Liver (tissue), 3 donors: ENCODE results near the gene MAD2L2.

ENCODE experiments used
- FOXA1 ChIP-seq: IDR thresholded peaks from 2 replicates; pipeline ENCODE4 v1.6.1; 2016; ENCODE audit warnings: antibody characterized with exemption
- NR2F2 ChIP-seq: IDR thresholded peaks from 2 replicates; pipeline ENCODE4 v1.6.1; 2016; ENCODE audit warnings: antibody characterized with exemption
- RAD21 ChIP-seq, 2 donors: IDR thresholded peaks; 2 replicates each; pipeline ENCODE4 v1.6.1; 2016; ENCODE audit warnings: antibody characterized with exemption in 2 of 2, mild to moderate bottlenecking in 2 of 2
- SP1 ChIP-seq: IDR thresholded peaks from 2 replicates; pipeline ENCODE4 v1.6.1; 2018; ENCODE audit warnings: antibody characterized with exemption, mild to moderate bottlenecking
- TAF1 ChIP-seq: conservative IDR thresholded peaks from 2 replicates; pipeline ENCODE4 v1.6.1; 2016; ENCODE audit warnings: antibody characterized with exemption, mild to moderate bottlenecking
- YY1 ChIP-seq: IDR thresholded peaks from 2 replicates; pipeline ENCODE4 v1.6.1; 2016; ENCODE audit warnings: antibody characterized with exemption, mild to moderate bottlenecking
- TF ChIP-seq, protein P1 (sequence below): fragments of 150-350 bp; IDR thresholded peaks from 2 replicates; pipeline ENCODE4 v1.5.1; 2017; ENCODE audit warnings: improper control_type of control experiment, low read depth, low read length; ENCODE audit not compliant: missing input control
- TF ChIP-seq, protein P2 (sequence below): IDR thresholded peaks from 2 replicates; pipeline ENCODE4 v1.6.1; 2016; ENCODE audit warnings: antibody characterized with exemption
- TF ChIP-seq, protein P3 (sequence below): IDR thresholded peaks from 2 replicates; pipeline ENCODE4 v1.6.1; 2016; ENCODE audit warnings: antibody characterized with exemption
- donor health status: healthy.
- donor health status: healthy.

DNA sequence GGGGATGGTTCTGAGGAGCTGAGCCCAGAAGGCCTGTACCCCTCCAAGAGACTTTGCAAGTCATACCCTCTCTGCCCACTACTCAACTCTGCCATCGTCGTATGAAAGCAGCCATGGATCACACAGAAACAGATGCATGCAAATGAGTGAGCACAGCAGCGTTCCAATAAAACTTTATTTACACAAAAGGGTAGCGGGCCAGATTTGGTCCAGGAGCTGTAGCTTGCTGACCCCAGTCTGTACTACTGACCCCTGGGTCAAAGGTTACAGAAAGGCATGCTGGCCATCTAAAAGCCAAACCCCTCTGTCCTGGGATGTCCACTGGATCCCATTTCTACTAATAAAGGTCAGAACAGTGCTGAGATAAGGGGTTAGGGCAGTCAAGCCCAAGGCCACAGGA is 46.2 kb upstream of the MAD2L2 start:
- TF ChIP-seq, protein P1, sequence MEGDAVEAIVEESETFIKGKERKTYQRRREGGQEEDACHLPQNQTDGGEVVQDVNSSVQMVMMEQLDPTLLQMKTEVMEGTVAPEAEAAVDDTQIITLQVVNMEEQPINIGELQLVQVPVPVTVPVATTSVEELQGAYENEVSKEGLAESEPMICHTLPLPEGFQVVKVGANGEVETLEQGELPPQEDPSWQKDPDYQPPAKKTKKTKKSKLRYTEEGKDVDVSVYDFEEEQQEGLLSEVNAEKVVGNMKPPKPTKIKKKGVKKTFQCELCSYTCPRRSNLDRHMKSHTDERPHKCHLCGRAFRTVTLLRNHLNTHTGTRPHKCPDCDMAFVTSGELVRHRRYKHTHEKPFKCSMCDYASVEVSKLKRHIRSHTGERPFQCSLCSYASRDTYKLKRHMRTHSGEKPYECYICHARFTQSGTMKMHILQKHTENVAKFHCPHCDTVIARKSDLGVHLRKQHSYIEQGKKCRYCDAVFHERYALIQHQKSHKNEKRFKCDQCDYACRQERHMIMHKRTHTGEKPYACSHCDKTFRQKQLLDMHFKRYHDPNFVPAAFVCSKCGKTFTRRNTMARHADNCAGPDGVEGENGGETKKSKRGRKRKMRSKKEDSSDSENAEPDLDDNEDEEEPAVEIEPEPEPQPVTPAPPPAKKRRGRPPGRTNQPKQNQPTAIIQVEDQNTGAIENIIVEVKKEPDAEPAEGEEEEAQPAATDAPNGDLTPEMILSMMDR, result no peak
- TF ChIP-seq YY1, result no peak
- no peak for TF ChIP-seq RAD21 (IDR thresholded peaks at IDR 0.05)
- TF ChIP-seq TAF1, result no peak
- no peak for TF ChIP-seq NR2F2
- TF ChIP-seq SP1, result no peak
- TF ChIP-seq, protein P2, sequence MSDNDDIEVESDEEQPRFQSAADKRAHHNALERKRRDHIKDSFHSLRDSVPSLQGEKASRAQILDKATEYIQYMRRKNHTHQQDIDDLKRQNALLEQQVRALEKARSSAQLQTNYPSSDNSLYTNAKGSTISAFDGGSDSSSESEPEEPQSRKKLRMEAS, result no peak
- no peak for TF ChIP-seq FOXA1
- TF ChIP-seq, protein P3, sequence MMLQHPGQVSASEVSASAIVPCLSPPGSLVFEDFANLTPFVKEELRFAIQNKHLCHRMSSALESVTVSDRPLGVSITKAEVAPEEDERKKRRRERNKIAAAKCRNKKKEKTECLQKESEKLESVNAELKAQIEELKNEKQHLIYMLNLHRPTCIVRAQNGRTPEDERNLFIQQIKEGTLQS, result no peak
